ENCODE data around the gene GPR37L1. TPM values are rescaled to one million over a fixed set of nuclear protein-coding genes. Genes with fewer than 3 reads are reported as not detected.

The GPR37L1 gene
- total RNA-seq, 6 experiments from 2014 or later, result 0.12 to 0.49 (median 0.12) TPM; not detected in 2

DNA sequence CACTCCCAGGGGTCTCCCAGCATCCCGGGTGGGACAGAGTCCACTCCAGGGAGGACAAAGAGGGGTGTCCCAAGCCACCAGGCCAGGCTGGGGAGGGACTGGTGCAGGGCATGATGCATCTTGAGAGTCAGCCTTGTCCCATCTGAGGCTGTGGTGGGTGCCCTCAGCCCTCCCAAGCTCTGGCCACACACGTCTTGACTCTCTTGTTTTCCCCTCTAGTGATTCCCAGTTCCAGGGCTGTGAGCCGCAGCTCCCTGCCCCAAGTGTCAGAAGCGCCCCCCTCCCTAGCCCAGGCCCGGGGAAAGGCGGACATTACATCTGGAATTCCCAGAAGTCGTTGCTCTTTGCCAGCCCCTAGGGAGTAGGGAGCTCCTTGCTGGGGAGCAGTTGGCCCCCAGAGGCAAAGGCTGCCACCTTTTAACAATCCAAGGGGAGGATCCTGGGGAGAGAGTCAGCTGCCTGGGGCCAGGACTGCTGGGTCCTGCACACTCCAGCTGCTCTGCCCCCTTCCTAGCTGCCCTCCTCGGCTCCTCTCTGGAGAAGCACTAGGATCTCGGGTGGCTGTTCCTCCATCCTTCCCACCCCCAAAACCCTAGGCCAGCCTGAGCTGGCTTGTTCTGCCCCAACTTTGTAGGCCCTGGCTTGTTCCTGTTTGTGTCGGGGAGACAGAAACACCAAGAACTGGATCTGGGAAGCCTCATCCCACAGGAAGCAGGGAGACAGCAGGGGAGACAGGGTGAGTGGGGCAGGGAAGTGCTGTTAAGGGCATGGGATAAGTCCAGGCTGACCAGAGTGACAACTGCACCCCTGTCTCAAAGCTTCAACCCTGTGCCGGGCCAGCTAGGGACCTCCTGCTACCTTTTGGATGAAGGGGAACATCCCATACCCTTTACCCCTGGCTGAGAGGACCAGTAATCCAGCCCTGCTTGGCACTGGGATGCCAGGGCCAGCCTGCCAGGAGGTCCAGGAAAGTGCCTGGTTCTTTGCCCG is 40.9 kb downstream of the GPR37L1 start:
- DNase-seq (peak in 1 of 3 donors; percentile 40), ATAC-seq (no peak)
- Histone ChIP-seq H3K27ac (no peak overlapping the region), H3K4me1 (peaks cover 0 to 7% (median 0%) of the 10 kb centered on the region in 4 donors), H3K4me3 (no peak overlapping the region), H3K27me3 (no peaks in the 10 kb centered on the region), H3K9me3 (no peaks in the 10 kb centered on the region), H3K36me3 (no peaks in the 10 kb centered on the region)
- 61% methylated on average over 5 of the region's 12 CpGs for WGBS (ENCODE audit: insufficient coverage, low coverage, low lambda C conversion rate, missing lambda C conversion rate)
- TF ChIP-seq, protein P1, sequence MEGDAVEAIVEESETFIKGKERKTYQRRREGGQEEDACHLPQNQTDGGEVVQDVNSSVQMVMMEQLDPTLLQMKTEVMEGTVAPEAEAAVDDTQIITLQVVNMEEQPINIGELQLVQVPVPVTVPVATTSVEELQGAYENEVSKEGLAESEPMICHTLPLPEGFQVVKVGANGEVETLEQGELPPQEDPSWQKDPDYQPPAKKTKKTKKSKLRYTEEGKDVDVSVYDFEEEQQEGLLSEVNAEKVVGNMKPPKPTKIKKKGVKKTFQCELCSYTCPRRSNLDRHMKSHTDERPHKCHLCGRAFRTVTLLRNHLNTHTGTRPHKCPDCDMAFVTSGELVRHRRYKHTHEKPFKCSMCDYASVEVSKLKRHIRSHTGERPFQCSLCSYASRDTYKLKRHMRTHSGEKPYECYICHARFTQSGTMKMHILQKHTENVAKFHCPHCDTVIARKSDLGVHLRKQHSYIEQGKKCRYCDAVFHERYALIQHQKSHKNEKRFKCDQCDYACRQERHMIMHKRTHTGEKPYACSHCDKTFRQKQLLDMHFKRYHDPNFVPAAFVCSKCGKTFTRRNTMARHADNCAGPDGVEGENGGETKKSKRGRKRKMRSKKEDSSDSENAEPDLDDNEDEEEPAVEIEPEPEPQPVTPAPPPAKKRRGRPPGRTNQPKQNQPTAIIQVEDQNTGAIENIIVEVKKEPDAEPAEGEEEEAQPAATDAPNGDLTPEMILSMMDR (IDR thresholded peaks at IDR 0.05), result no peak
- no peak for TF ChIP-seq POLR2A (IDR thresholded peaks at IDR 0.05)
- intact Hi-C loops (cut with DNase I), result no loop called here

DNA sequence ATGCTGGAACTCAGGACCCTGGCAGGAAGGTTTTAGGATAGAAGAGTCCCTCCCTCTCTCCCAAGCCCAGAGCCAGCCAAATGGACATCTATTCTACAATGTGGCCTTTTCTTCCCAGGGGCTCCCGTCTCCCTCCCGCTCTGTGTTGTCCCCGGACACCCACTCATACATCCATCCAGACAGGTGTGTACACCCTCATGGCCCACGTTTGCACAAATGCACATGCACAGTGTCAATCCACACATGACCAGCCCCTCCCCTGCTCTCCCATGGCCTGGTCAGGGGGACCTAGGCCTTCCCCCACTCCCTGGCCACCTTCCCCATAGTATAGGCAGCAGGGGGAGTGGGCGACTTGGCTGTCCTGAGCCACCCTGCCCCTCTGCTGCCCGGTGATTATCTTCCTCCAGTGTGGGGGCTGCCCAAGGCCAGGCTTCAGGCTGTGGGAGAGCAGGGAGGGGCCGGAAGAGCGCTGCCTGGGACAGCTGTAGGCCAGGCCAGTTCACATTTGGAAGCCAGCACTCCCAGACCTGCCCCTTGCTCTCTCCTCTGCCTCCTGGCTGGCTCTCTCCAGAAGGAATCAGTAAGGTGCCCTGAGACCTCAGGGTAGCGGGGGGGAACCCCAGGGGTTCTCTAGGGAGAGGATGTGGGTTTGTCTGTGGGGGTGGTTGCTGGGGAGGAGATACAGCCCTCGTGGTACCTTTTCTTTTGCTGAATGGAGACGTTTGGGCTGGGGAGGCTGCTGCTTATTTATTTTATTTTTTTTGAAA is 41.7 kb downstream of the GPR37L1 start:
- no peak for TF ChIP-seq POLR2A (IDR thresholded peaks at IDR 0.05)
- TF ChIP-seq, protein P1 (IDR thresholded peaks at IDR 0.05), result no peak
- ATAC-seq (peak in 2 of 4 donors; percentile 9 to 15), DNase-seq (no peak)
- intact Hi-C loops (cut with DNase I), result no loop called here
- Histone ChIP-seq H3K27me3 (no peaks in the 10 kb centered on the region), H3K27ac (no peak overlapping the region), H3K4me1 (peaks cover 0 to 7% (median 0%) of the 10 kb centered on the region in 4 donors), H3K9me3 (no peaks in the 10 kb centered on the region), H3K4me3 (no peak overlapping the region), H3K36me3 (no peaks in the 10 kb centered on the region)
- 44% methylated on average over 3 of the region's 11 CpGs for WGBS (ENCODE audit: insufficient coverage, low coverage, low lambda C conversion rate, missing lambda C conversion rate)

DNA sequence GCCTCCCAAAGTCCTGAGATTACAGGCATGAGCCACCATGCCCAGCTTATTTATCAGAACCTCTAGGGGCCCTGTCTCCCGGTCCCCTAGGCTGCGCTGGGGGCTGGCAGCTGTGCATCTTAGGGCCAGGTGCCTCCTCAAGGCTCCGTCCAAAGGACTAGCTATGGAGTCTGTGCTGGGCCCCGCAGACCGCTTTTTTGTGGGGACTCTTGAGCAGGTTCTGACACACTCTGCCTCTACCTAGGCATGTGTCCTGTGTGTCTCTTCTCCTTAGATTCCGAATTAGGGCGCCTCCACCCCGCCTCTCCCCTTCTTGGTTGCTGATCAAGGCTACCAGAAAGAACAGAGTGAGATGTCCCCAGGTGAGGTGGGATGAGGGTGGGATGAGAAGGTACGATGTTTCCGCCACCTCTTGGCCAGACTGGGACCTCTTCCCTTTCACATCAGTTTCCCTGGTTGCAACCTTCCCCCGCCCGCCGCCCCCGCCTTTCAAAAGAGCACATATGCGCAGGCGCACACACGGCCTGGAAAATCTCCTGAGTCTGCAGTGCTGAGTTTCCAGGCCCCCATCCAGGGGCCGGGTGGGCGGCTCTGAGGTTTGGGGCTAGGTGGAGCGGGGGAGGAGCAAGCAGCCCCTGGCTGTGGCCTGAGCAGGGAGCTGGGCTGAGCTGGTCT is 42.7 kb downstream of the GPR37L1 start:
- Histone ChIP-seq H3K36me3 (no peaks in the 10 kb centered on the region), H3K9me3 (no peaks in the 10 kb centered on the region), H3K4me1 (peaks cover 0 to 7% (median 0%) of the 10 kb centered on the region in 4 donors), H3K4me3 (no peak overlapping the region), H3K27ac (no peak overlapping the region), H3K27me3 (no peaks in the 10 kb centered on the region)
- ATAC-seq (no peak), DNase-seq (peak in 1 of 3 donors; percentile 37)
- WGBS (ENCODE audit: insufficient coverage, low coverage, low lambda C conversion rate, missing lambda C conversion rate), result 84% methylated on average over 12 of the region's 20 CpGs
- intact Hi-C loops (cut with DNase I), result no loop called here
- TF ChIP-seq, protein P1 (IDR thresholded peaks at IDR 0.05), result no peak
- no peak for TF ChIP-seq POLR2A (IDR thresholded peaks at IDR 0.05)

Measured in right lobe of liver (tissue), 6 donors.